GM19099 (cell line): ENCODE measurements around the gene SARS2.

Source experiments
- POLR2A ChIP-seq: IDR thresholded peaks from 3 replicates; pipeline ENCODE4 v1.6.1; 2011; ENCODE audit warnings: low read depth; ENCODE audit not compliant: insufficient read length; ENCODE audit errors: extremely low read depth

SARS2 gene

DNA sequence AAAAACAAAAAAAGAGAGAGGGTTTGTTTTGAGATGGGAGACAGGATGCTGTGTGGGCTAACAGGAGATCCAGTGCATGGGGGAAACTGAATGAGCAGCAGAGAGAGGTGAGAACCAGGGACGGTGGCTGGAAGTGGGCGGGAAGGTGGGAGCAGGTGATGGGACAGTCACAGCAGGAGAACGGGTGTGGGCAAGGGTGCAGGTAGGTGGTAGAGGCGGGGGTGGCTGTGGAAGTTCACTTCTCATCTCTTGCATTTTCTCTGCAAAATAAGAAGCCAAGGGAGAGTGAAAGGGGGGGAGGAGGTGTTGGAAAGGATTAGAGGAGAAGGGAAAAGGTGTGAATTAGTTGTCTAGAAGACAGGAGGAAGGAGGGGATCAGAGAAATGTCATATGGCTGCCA is 23.1 kb upstream of the SARS2 start:
- no peak for TF ChIP-seq POLR2A

GRCh38 chr19:38952395-38953165 is 22.0 kb upstream of the SARS2 start:
- TF ChIP-seq POLR2A: no peak

GRCh38 chr19:38951187-38951586 is 20.6 kb upstream of the SARS2 start:
- no peak for TF ChIP-seq POLR2A

DNA sequence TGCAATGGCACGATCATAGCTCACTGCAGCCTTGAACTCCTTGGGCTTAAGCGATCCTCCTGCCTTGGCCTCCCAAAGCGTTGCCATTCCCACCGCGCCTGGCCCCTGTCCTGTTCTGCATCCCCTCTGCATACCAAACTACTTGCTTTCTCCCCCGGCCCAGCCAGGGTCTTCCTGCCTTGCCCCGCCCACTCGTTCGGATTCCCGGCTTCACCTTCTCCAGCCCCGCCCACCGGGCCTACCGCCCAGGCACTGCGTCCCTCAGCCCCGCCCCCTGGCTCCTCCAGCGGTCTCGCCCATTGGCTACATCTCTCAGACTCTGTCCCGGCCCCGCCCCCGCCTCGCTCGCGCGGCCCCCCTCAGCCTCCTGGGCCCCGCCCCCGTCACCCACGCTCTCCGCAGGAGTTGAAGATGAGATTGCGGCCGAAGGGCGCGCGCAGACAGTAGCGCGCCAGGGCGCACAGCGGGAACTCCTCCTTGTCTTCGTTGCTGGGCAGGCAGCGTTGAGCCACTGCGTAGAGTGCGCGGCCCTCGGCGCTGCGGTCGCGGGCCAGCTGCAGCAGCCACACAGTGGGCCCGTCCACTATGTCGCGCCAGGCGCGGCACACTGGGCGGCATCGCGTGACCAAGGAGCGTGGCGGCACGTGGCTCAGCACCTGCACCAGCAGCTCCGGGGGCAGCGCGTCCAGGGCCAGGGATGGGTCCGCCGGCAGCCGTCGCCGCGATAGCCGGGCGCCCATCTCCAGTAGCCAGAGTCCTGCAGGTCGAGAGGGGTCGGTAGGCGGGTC is 19.2 kb upstream of the SARS2 start:
- TF ChIP-seq POLR2A: no peak

- no peak for TF ChIP-seq POLR2A
Measured at GRCh38 chr19:38946229-38947010, 15.9 kb upstream of the SARS2 start.

- no peak for TF ChIP-seq POLR2A
Measured at GRCh38 chr19:38945562-38946228, 15.1 kb upstream of the SARS2 start.

DNA sequence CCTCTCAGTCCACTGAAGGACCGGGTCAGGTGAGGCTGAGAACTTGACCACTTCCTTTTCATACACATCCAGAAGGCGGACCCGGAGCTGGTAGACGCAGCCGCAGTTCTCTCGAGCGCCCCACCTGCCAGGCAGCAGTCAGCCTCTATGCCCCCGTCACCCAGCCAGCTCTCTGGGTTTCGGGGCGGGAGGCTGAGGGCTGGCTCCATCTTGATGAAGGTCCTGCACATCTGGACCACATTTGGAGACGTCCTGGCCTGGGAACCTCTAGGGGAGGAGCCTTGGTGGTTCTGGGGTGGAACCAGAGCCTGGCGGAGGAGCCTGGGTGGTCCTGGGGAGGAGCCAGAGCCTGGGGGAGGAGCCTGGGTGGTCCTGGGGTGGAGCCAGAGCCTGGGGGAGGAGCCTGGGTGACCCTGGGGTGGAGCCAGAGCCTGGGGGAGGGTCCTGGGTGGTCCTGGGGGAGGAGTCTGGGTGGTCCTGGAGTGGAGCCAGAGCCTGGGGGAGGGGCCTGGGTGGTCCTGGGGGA is 14.5 kb upstream of the SARS2 start:
- TF ChIP-seq POLR2A: no peak

GRCh38 chr19:38942471-38943181 is 12.1 kb upstream of the SARS2 start:
- no peak for TF ChIP-seq POLR2A

- no peak for TF ChIP-seq POLR2A
Measured at GRCh38 chr19:38941979-38942378, 11.4 kb upstream of the SARS2 start.

DNA sequence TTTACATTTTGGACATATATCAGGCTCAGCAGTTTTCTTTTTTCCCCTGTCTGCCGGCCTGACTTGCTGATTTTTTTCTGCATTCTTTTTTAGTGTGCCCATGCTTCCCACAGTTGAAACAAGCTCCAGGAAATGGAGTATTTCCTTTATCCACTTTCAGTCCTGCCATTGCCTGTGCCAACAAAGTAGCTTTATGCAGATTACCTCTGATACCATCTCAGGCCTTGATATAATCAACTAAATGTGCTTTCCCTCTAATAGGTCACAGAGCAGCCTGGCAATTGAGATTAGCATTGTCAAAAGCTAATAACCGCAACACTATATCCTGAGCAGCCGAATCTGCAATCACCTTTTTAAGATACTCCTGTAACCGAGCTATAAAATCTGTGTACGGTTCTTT is 9.4 kb upstream of the SARS2 start:
- no peak for TF ChIP-seq POLR2A

- TF ChIP-seq POLR2A: no peak
Measured at GRCh38 chr19:38933544-38933943, 3.0 kb upstream of the SARS2 start.

DNA sequence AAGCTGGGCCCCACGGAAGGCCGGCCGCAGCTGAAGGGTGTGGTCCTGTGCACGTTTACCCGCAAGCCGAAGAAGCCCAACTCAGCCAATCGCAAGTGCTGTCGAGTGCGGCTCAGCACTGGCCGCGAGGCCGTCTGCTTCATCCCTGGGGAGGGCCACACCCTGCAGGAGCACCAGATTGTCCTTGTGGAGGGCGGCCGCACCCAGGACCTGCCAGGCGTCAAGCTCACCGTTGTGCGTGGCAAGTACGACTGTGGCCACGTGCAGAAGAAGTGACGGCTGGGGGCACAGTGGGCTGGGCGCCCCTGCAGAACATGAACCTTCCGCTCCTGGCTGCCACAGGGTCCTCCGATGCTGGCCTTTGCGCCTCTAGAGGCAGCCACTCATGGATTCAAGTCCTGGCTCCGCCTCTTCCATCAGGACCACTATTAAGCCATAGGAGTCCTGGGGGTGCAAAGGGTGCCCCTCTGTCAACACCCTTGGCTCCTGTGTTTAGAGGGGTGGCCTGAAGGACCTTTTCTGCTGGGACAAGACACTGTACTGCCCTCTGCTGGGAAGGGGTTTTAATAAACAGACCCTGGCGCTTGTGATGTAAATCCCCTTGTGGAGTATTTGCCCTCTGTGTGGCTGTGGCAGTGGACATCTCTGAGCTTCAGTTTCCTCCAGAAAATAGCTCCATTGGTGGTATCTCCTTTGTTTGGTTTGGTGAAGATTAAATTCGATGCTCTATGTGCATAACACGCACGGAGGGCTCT is 2.0 kb upstream of the SARS2 start:
- TF ChIP-seq POLR2A: no peak

DNA sequence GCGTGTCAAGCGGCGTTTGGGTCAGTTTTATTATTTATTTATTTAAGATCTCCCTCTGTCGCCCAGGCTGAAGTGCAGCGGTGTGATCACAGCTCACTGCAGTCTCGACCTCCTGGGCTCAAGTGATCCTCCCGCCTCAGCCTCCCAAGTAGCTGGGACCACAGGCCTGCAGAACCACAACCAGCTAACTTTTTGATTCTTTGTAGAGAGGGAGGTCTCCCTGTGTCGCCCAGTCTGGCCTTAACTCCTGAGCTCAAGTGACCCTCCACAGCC is 894 bp upstream of the SARS2 start:
- TF ChIP-seq POLR2A: no peak
